Right lobe of liver (tissue), 4 donors: Measurements from ENCODE around the gene PCYT1A.
"Not testable (repeated sequence)": the region's sequence is repeated elsewhere in the genome, so short reads cannot be mapped to it uniquely, and the experiment has no call there.

Experiments used
- POLR2A ChIP-seq: fragments of 450-650 bp; IDR thresholded peaks from one replicate; pipeline ENCODE4 v1.6.1; 2017; ENCODE audit warnings: antibody characterized with exemption, mild to moderate bottlenecking
- TF ChIP-seq, protein P1 (sequence below), 4 donors: fragments of 200-600 bp in 3 of 4; fragments of 450-650 bp in 1 of 4; IDR thresholded peaks; one replicate each; pipeline versions ENCODE4 v1.5.1 to v1.8.0; 2016 to 2022; ENCODE audit warnings: antibody characterized with exemption in 4 of 4, mild to moderate bottlenecking in 2 of 4
- donor health status: DM: no; HTN: no; CAD: no.
- donor health status: DM: no; HTN: no; CAD: no.
- donor health status: DM: no; HTN: yes; CAD: no.

DNA sequence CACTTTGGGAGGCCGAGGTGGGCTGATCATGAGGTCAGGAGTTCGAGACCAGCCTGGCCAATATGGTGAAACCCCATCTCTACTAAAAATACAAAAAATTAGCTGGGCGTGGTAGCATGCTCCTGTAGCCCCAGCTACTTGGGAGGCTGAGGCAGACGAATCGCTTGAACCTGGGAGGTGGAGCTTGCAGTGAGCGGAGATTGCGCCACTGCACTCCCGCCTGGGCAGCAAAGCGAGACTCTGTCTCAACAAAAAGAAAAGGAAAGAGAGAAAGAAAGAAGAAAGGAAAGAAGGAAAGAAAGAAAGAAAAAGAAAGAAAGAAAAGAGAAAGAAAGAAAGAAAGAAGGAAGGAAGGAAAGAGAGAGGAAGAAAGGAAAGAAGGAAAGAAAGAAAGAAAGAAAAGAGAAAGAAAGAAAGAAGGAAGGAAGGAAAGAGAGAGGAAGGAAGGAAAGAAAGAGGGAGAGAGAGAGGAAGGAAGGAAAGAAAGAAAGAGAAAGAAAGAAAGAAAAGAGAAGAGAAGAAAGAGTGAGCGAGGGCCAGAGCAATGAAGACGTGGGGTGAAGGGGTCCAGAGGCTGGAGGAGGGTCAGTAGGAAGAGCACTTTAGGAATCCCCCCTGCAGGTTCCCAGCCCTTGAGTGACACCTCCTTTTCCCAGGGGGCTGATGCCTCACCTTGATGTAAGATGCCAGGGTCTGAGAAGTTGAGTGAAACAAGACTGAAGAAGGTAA, 77.4 kb downstream of the PCYT1A start:
- TF ChIP-seq POLR2A = not testable (repeated sequence)
- TF ChIP-seq, protein P1, sequence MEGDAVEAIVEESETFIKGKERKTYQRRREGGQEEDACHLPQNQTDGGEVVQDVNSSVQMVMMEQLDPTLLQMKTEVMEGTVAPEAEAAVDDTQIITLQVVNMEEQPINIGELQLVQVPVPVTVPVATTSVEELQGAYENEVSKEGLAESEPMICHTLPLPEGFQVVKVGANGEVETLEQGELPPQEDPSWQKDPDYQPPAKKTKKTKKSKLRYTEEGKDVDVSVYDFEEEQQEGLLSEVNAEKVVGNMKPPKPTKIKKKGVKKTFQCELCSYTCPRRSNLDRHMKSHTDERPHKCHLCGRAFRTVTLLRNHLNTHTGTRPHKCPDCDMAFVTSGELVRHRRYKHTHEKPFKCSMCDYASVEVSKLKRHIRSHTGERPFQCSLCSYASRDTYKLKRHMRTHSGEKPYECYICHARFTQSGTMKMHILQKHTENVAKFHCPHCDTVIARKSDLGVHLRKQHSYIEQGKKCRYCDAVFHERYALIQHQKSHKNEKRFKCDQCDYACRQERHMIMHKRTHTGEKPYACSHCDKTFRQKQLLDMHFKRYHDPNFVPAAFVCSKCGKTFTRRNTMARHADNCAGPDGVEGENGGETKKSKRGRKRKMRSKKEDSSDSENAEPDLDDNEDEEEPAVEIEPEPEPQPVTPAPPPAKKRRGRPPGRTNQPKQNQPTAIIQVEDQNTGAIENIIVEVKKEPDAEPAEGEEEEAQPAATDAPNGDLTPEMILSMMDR (IDR thresholded peaks at IDR 0.05) = not testable (repeated sequence)
